Liver (tissue), 9 donors: ENCODE measurements around the gene GNPTAB. TPM values are rescaled to one million over a fixed set of nuclear protein-coding genes. Genes with fewer than 3 reads are reported as not detected.

Source experiments
- DNase-seq: peaks from one replicate; pipeline ENCODE4 v3.0.0-alpha.2; 2017; ENCODE audit warnings: low spot score
- H3K27ac ChIP-seq, 2 donors: one replicate each; pipeline ENCODE4 v1.7.0; 2013; ENCODE audit warnings: inconsistent platforms in 2 of 2, low read length in 2 of 2, control low read depth in 1 of 2, low read depth in 1 of 2, mild to moderate bottlenecking in 1 of 2
- H3K27me3 ChIP-seq, 4 donors: one replicate each; pipeline versions ENCODE4 v1.6.1 to v1.7.0; 2013; ENCODE audit warnings: low read length in 3 of 4, inconsistent platforms in 1 of 4, mild to moderate bottlenecking in 1 of 4, moderate library complexity in 1 of 4; ENCODE audit not compliant: control insufficient read depth in 4 of 4, insufficient read depth in 4 of 4
- H3K36me3 ChIP-seq, 4 donors: one replicate each; pipeline versions ENCODE4 v1.6.1 to v1.7.0; 2013; ENCODE audit warnings: low read length in 3 of 4, mild to moderate bottlenecking in 3 of 4, low read depth in 1 of 4, moderate library complexity in 1 of 4; ENCODE audit not compliant: control insufficient read depth in 4 of 4, insufficient read depth in 3 of 4
- H3K4me1 ChIP-seq, 4 donors: one replicate each; pipeline versions ENCODE4 v1.6.1 to v1.7.0; 2013; ENCODE audit warnings: low read length in 3 of 4, mild to moderate bottlenecking in 3 of 4, moderate library complexity in 1 of 4; ENCODE audit not compliant: control insufficient read depth in 4 of 4, insufficient read depth in 4 of 4
- H3K4me3 ChIP-seq, 3 donors: one replicate each; pipeline versions ENCODE4 v1.6.1 to v1.7.0; 2013; ENCODE audit warnings: low read length in 3 of 3, control low read depth in 1 of 3, low read depth in 1 of 3, mild to moderate bottlenecking in 1 of 3
- H3K9ac ChIP-seq, 2 donors: one replicate each; pipeline ENCODE4 v1.7.0; 2013; ENCODE audit warnings: low read length in 2 of 2, mild to moderate bottlenecking in 2 of 2, moderate library complexity in 2 of 2, control low read depth in 1 of 2, low read depth in 1 of 2
- H3K9me3 ChIP-seq, 4 donors: one replicate each; pipeline versions ENCODE4 v1.6.1 to v1.7.0; 2013; ENCODE audit warnings: low read length in 3 of 4; ENCODE audit not compliant: control insufficient read depth in 4 of 4
- EGR1 ChIP-seq, 2 donors: IDR thresholded peaks; 2 replicates each; pipeline ENCODE4 v1.6.1; 2016 to 2018; ENCODE audit warnings: antibody characterized with exemption in 2 of 2, low read depth in 2 of 2
- FOXA1 ChIP-seq: IDR thresholded peaks from 2 replicates; pipeline ENCODE4 v1.6.1; 2016; ENCODE audit warnings: antibody characterized with exemption
- FOXA2 ChIP-seq: IDR thresholded peaks from 2 replicates; pipeline ENCODE4 v1.6.1; 2016; ENCODE audit warnings: antibody characterized with exemption
- GABPA ChIP-seq, 2 donors: IDR thresholded peaks in 1 of 2; conservative IDR thresholded peaks in 1 of 2; 2 replicates each; pipeline ENCODE4 v1.6.1; 2016; ENCODE audit warnings: antibody characterized with exemption in 2 of 2, mild to moderate bottlenecking in 1 of 2, moderate library complexity in 1 of 2
- HNF4A ChIP-seq, 2 donors: conservative IDR thresholded peaks; 2 replicates each; pipeline ENCODE4 v1.6.1; 2016; ENCODE audit warnings: antibody characterized with exemption in 2 of 2, mild to moderate bottlenecking in 2 of 2
- HNF4G ChIP-seq: IDR thresholded peaks from 2 replicates; pipeline ENCODE4 v1.6.1; 2016; ENCODE audit warnings: antibody characterized with exemption
- JUND ChIP-seq, 2 donors: IDR thresholded peaks; 2 replicates each; pipeline ENCODE4 v1.6.1; 2016; ENCODE audit warnings: antibody characterized with exemption in 2 of 2
- NR2F2 ChIP-seq: IDR thresholded peaks from 2 replicates; pipeline ENCODE4 v1.6.1; 2016; ENCODE audit warnings: antibody characterized with exemption
- RAD21 ChIP-seq, 2 donors: IDR thresholded peaks; 2 replicates each; pipeline ENCODE4 v1.6.1; 2016; ENCODE audit warnings: antibody characterized with exemption in 2 of 2, mild to moderate bottlenecking in 2 of 2
- REST ChIP-seq: IDR thresholded peaks from 2 replicates; pipeline ENCODE4 v1.6.1; 2016; ENCODE audit warnings: antibody characterized with exemption, mild to moderate bottlenecking
- RXRA ChIP-seq, 2 donors: IDR thresholded peaks; 2 replicates each; pipeline ENCODE4 v1.6.1; 2017 to 2018; ENCODE audit warnings: antibody characterized with exemption in 2 of 2, mild to moderate bottlenecking in 1 of 2
- SP1 ChIP-seq: IDR thresholded peaks from 2 replicates; pipeline ENCODE4 v1.6.1; 2018; ENCODE audit warnings: antibody characterized with exemption, mild to moderate bottlenecking
- TAF1 ChIP-seq: conservative IDR thresholded peaks from 2 replicates; pipeline ENCODE4 v1.6.1; 2016; ENCODE audit warnings: antibody characterized with exemption, mild to moderate bottlenecking
- YY1 ChIP-seq: IDR thresholded peaks from 2 replicates; pipeline ENCODE4 v1.6.1; 2016; ENCODE audit warnings: antibody characterized with exemption, mild to moderate bottlenecking
- WGBS: extraction: QIAGEN DNeasy Blood & Tissue Kit; methylation state at CpG from one replicate; pipeline ENCODE4 v1.1.7; 2013; 5-methylcytosine and 5-hydroxymethylcytosine counted together
- polyA plus RNA-seq, 2 donors: library from polyadenylated mRNA; stranded (reverse) in 1 of 2; unstranded in 1 of 2; fragments of 200-250 nt in 1 of 2; fragments of >200 nt in 1 of 2; fragmentation: Nextera tagmentation in 1 of 2; extraction: Ambion mirVana in 1 of 2; gene quantifications; one replicate each; pipeline versions ENCODE4 v1.2.1 to v1.2.3, GENCODE V29; 2013 to 2015
- total RNA-seq, 2 donors: library from RNA; depleted of rRNA; stranded (reverse); fragments of >200 nt; gene quantifications; one replicate each; pipeline ENCODE4 v1.2.3, GENCODE V29; 2014
- TF ChIP-seq, protein P1 (sequence below): fragments of 150-350 bp; IDR thresholded peaks from 2 replicates; pipeline ENCODE4 v1.5.1; 2017; ENCODE audit warnings: improper control_type of control experiment, low read depth, low read length; ENCODE audit not compliant: missing input control
- TF ChIP-seq, protein P2 (sequence below): IDR thresholded peaks from 2 replicates; pipeline ENCODE4 v1.6.1; 2016; ENCODE audit warnings: antibody characterized with exemption
- donor health status: healthy.
- donor health status: healthy.
- donor health status: healthy.
- donor health status: healthy.
- donor health status: healthy.

Gene GNPTAB
- total and polyA plus RNA-seq, 4 donors = 4.6 to 11.1 (median 7.7) TPM

GRCh38 chr12:101876861-101877805 is 46.4 kb upstream of the GNPTAB start, which contains the start of gene DRAM1:
Gene DRAM1 (plus strand): TSS chr12:101877580. CDS start chr12:101877790, 210 bp downstream.
- DNase-seq = peak; percentile 85
- no peaks in the 10 kb centered on the region for H3K36me3 ChIP-seq
- peak within 1 kb of the TSS; percentile 62 to 84 (median 81) for H3K4me3 ChIP-seq
- WGBS = under 1% methylated on average over 105 of the region's 105 CpGs
- H3K4me1 ChIP-seq = peaks cover 0 to 5% (median 0%) of the 10 kb centered on the region in 4 donors
- peak within 1 kb of the TSS; percentile 95 to 98 for H3K27ac ChIP-seq
- no peaks in the 10 kb centered on the region for H3K9me3 ChIP-seq
- no peaks in the 10 kb centered on the region for H3K27me3 ChIP-seq
- peak; percentile 28 for TF ChIP-seq REST
- TF ChIP-seq TAF1 = peak; percentile 34
- TF ChIP-seq, protein P1, sequence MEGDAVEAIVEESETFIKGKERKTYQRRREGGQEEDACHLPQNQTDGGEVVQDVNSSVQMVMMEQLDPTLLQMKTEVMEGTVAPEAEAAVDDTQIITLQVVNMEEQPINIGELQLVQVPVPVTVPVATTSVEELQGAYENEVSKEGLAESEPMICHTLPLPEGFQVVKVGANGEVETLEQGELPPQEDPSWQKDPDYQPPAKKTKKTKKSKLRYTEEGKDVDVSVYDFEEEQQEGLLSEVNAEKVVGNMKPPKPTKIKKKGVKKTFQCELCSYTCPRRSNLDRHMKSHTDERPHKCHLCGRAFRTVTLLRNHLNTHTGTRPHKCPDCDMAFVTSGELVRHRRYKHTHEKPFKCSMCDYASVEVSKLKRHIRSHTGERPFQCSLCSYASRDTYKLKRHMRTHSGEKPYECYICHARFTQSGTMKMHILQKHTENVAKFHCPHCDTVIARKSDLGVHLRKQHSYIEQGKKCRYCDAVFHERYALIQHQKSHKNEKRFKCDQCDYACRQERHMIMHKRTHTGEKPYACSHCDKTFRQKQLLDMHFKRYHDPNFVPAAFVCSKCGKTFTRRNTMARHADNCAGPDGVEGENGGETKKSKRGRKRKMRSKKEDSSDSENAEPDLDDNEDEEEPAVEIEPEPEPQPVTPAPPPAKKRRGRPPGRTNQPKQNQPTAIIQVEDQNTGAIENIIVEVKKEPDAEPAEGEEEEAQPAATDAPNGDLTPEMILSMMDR = no peak
- no peak for TF ChIP-seq FOXA1
- no peak for TF ChIP-seq HNF4A (conservative IDR thresholded peaks at IDR 0.05)
- TF ChIP-seq, protein P2, sequence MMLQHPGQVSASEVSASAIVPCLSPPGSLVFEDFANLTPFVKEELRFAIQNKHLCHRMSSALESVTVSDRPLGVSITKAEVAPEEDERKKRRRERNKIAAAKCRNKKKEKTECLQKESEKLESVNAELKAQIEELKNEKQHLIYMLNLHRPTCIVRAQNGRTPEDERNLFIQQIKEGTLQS = no peak
- TF ChIP-seq HNF4G = no peak
- peak in 1 of 2 donors; percentile 12 for TF ChIP-seq JUND (IDR thresholded peaks at IDR 0.05)
- no peak for TF ChIP-seq GABPA (IDR thresholded peaks at IDR 0.05 in 1 of 2, conservative IDR thresholded peaks at IDR 0.05 in 1 of 2)
- TF ChIP-seq NR2F2 = no peak
- TF ChIP-seq FOXA2 = no peak
- TF ChIP-seq RXRA (IDR thresholded peaks at IDR 0.05) = peak in 1 of 2 donors; percentile 27
- TF ChIP-seq SP1 = peak; percentile 62
- TF ChIP-seq EGR1 (IDR thresholded peaks at IDR 0.05; ENCODE audit: low read depth in 2 of 2) = no peak
- TF ChIP-seq YY1 = peak; percentile 19
- H3K9ac ChIP-seq = peak within 1 kb of the TSS; percentile 47 to 87

GRCh38 chr12:101876322-101876860 is 45.6 kb upstream of the GNPTAB start:
- H3K9me3 ChIP-seq = no peaks in the 10 kb centered on the region
- H3K9ac ChIP-seq = peak overlapping the region in 1 of 2 donors; percentile 54
- TF ChIP-seq TAF1 = no peak
- TF ChIP-seq YY1 = no peak
- TF ChIP-seq EGR1 (IDR thresholded peaks at IDR 0.05; ENCODE audit: low read depth in 2 of 2) = no peak
- TF ChIP-seq GABPA (IDR thresholded peaks at IDR 0.05 in 1 of 2, conservative IDR thresholded peaks at IDR 0.05 in 1 of 2) = no peak
- TF ChIP-seq RAD21 (IDR thresholded peaks at IDR 0.05) = no peak
- no peak for TF ChIP-seq NR2F2
- WGBS = 62% methylated on average over 9 of the region's 9 CpGs
- H3K27me3 ChIP-seq = no peaks in the 10 kb centered on the region
- peak overlapping the region; percentile 95 to 98 for H3K27ac ChIP-seq
- H3K4me1 ChIP-seq = peaks cover 0 to 5% (median 0%) of the 10 kb centered on the region in 4 donors
- peak overlapping the region; percentile 62 to 84 (median 81) for H3K4me3 ChIP-seq
- H3K36me3 ChIP-seq = no peaks in the 10 kb centered on the region
- DNase-seq = no peak
